Stimulated activated CD4-positive, alpha-beta T cell treated with anti-CD3 and anti-CD28 coated beads, TNF-alpha, amount 100 ng/mL, for 1 hour (primary cell): ENCODE measurements around the gene GATA2.

ENCODE experiments used
- DNase-seq, 3 donors: peaks; one replicate each; pipeline ENCODE4 v3.0.0-alpha.2; 2020; ENCODE audit warnings: low read depth in 3 of 3, low spot score in 1 of 3

The GATA2 gene

DNA sequence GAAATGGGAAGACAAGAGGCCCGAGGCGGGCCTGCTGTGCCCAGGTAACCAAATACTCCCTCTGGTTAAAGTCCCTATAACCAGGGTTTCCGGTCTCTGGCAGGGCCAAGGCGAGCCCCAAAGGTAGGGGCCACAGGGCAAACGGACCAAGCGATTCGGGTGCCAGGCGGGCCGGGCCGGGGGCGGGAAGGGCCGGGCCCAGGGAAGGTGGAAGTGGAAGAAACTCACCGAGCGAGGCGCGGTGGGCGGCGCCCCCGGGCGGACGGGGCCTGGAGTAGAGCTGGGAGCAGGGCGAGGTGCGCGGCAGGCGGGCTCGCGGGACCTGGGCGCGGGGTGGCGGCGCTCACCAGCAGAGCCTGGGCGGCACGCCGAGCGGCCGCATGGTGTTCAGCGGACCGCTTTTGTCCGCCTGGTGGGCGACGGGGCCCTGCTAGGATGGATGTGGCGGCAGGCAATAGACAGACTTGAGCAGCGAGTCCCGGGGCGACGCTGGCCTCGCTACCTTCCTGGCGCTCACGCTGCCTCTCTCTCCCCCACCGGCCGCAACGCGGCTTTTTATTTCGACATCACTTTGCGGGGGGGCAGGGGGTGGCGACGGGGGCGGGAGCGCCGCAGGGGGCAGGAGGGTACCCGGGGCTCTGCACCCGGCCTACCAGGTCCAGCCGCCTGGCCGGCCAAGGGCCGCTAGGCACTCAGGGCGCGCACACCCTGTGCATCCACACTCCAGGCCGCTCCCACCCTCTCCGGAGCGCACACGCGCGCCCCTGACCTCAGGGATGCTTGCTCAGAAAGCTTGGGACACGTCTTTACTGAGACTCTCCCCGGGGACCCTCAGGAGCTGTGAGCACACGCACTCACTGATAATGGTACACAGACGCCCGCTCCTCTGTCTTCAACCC is at the start of gene GATA2:
TSS of gene GATA2 (minus strand) at position 531 of the 899 bp plus-strand sequence. CDS start 6,170 bp downstream, outside the sequence.
- no peak for DNase-seq

DNA sequence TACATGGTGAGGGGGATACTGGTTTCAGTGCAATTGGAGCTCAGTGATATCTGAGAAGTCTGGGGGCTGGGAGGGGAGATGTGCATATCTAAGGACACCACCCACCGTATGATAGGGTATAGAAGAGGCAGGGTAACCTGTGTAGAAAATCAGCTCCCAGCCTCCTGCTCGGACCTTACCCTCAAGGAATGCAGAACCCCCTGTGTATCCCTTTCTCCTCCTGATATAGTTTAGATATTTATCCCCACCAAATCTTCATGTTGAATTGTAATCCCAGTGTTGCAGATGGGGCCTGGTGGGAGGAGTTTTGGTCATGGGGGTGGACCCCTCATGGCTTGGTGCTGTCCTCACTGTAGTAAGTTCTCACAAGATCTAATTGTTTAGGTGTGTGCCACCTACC is 48.2 kb upstream of the GATA2 start:
- DNase-seq = no peak

DNA sequence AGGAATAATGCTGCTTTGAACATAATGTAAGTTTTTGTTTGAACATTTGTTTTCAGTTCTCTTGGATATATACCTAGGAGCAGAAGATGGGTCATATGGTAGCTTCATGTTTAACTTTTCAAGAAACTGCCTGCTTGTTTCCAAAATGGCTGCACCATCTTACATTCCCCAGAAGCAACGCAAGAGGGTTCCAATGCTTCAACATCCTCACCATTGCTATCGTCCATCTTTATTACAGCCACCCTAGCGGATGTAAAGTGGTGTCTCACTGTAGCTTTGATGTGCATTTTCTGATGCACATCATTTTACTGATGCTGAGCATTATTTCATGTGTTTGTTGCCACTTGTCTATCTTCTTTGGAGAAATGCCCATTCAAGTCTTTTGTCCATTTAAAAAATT is 46.4 kb upstream of the GATA2 start:
- DNase-seq = no peak

DNA sequence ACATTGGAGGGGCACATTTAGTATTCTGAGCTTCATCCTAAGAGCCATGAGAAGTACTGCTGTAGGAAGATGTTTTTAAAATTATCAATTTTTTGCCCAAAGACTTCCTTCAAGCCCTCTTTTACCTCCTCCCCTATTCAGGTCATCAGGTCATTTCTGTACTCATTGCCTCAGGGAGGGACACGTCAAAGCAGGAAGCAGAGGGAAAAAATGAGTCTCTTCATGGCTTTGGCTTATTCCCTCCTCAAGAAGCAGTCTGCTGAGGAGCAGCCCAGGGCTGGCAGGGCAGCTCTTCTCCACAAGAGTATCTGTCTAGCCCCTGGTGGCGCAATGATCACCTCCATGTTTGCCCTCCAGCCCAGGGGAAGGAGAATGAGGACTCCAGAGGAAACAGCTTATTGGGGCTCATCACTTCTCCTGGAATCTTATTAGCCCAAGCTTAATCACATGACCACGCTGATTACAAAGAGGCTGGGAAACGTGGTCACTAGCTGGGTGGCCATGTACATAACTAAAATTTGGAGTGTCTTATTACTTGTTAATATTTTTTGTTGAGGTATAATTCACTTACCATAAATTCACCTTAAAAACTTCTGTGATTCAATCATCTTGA is 44.2 kb upstream of the GATA2 start:
- no peak for DNase-seq

DNA sequence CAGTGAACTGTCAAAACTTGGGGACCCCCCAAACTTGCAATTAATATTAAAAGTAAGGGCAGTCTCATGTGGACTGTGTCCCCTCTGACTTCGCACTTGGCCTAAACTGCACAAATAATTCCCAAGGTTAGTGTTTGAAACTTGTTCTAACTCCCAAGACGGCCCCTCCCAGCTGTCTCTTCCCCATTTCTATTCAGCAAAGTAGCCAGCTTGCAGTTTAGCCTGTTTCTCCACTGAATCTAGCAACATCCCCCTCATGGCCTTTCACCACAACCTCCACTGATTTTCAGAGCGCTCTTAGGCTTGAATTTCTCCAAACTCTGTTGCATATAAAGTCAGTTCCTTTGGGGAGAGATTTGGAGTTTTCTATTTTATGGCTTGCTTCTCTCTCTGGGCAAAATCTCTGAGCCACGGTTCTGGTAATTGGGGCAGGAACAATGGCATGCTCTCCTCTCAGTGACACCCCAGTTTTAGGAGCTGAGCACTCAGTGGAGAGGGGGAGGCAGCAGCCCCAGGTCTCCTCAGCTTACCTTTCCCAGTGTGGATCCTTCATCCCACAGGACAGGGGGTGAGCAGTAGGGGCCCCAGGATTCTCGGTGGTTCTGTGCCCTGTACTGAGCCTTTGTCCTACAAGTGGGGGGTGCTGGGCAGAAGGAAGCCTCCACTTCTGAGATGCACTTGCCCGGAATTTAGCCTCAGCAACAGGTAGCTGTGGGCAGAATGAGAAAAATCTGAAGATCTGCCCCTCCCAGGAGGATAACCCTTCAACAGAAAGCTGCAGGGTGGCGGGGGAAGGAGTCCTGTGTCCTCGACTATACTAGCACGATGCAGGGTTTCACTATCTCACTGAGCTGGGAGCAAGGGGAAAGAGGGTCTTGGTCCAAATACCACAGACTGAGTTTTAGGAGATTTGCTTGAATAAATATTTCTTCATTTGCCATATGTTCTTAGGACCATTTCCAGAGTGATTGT is 39.3 kb upstream of the GATA2 start:
- no peak for DNase-seq

DNA sequence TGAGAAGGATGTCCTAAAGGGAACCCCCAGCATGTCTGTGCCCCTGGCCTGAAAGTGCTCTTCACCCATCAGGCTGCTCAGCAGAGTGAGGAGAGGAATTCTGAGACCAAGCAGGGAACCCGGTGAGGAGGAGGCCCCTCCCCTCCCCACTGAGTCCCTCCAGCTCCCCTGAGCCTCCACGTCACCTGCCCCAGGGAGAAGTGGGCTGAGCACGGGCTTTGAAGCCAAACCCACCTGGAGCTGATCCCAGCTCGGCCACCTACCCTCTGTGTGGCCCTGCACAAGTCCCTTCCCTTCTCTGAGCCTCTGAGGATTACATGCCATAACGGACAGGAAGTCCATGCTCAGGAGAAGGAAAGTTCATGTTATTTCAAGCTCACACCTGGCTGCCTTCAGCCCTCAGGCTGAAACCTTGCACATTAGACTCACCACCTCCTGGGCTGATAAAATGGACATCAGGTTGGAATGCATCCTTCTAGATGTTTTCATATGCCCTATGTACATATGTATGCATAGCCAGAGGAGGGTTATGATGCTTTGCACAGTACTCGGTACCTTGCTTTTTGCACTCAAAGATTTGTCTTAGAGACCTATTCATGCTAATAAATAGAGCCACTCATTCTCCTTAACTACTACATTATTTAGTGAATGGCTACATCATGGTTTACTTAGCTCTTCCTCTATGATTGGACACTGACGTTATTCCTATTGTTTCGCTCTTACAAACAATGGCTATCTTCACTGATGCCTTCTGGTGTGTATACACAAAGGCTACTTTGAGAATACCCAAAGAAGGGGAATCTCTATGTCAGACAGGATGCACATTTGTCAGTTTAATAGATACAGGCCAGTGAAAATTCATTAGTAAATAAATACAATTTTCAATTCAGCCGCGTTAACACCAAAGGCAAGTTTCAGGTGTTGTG is 31.6 kb upstream of the GATA2 start:
- DNase-seq = no peak

DNA sequence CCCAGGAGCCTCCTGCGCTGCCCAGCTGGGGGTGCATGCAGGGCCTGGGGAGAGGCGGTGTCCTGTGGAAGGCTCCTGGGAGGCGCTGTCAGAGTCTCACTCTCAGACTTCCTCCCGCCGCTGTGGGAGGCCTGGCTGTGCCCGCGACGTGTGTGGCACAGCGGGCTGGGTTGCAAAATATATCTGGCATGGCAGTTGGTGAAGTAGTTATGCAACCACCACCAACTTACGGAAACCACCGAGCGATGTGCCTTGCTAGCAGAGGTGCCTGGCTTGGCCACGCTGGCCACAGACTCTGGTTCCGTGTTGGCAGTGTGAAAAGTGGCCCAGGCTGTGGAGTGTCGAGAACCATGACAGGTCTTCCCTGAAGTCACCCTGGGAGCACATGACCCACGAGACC is 30.6 kb upstream of the GATA2 start:
- no peak for DNase-seq

DNA sequence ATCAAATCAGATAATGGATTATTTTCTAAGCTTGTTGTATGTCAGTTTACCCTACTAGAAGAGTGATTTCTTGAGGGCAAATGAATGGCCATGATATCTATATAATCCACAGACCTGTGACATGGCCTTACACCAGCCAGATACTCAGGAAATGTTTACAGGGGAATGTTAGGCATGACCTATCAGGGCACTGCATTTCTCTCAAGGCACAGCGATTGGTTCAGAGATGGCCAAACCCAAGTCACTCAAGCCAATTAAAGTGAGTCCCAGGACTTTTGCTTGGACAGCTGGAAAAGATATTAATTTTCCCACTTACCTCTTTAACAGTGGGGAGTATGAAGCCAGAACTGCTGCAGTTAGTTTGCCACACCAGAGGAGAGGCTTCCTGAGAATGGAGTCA is 28.7 kb upstream of the GATA2 start:
- DNase-seq = no peak

DNA sequence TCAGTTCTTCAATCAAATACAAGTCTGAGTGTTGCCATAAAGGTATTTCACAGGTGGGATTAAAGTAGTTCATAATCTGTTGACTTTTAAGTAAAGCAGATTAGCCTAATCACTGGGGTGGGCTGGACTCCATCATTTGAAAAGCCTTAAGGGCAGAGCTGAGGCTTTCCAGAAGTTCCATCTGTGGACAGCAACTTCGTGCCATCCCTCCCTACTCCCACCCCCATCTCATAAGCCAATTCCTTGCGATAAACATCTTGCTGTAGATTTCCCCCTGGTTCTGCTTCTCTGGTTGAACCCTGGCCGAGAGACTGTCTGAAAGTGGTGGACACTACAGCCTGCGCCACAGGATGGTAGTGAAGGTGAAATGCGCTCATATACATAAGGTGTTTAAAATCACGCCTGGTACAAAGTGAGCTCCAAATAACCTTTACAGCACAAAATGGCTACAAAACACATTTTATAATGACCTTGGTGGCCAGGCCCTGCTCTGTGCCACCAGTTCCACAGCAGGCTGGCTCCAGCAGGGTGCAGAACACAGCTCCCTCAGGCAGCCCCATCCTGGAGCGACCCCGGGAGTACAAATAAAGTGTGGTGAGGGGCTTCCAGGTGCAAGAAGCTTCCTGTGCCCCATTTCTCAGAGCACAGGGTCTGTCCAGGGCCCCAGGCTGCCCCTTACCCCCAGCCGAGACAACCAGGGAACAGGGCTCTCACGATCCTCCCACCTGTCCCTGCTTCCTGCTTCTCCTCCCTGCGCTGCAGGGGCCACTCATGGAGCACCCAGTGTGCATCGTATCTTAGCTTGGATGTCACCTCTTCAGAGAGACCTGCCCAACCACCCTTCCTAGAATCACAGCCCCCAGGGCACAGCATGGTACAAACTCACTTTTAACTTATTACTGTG is 25.8 kb upstream of the GATA2 start:
- DNase-seq = no peak

DNA sequence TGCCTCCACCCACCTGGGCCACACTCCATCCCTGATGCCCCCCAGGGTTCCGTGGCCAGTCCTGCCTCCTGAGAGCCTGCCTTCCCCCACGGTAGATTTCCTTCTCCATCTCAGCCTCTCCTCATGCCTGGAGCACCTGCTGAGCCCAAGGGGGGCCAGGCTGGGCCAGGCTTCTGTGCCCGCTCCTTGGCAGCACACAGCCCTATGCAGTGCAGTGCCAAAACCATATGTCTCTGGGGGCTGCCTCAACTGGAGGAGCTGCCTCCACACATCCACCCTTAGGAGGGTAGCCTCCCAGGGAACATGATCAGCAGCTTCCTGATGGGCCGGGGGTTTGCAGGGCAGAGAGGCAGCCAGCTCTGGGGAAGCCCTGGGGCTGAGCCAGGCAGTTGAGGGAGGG is 24.6 kb upstream of the GATA2 start:
- DNase-seq = no peak

DNA sequence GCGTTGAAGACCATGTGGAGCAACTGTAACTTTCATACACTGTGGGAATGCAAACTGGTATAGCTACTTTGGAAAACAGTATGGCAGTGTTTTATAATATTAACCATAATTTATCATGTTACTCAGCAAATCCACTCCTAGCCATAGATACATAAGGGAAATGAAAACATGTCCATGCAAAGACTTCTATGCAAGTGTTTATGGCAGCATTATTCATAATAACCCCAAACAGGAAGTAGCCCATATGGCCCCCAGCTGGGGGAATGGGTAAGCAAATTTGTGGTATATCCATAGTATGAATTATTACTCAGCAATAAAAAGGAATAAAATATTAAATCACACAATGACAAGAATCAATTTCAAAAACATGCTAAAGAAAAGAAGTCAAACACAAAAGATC is 23.0 kb upstream of the GATA2 start:
- DNase-seq = no peak

DNA sequence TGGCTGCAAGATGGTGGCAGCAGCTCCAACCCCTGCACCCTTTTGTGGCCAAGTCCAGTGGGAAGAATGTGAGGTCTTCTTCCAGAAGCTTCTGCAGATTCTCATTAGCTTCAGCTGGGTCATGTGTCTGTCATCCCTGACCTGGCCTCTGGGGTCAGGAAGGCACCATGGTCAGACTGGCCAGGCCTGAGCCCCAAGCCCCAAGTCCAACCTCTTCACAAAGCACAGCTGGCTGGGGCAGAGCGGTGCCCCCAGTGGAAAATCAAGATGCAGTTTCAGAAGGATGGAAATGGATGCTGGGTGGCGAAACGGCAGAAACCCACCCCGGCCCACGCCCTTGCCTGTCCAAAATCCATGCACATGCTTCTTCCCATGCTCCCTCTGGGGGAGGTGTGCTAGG is 15.9 kb upstream of the GATA2 start:
- no peak for DNase-seq

DNA sequence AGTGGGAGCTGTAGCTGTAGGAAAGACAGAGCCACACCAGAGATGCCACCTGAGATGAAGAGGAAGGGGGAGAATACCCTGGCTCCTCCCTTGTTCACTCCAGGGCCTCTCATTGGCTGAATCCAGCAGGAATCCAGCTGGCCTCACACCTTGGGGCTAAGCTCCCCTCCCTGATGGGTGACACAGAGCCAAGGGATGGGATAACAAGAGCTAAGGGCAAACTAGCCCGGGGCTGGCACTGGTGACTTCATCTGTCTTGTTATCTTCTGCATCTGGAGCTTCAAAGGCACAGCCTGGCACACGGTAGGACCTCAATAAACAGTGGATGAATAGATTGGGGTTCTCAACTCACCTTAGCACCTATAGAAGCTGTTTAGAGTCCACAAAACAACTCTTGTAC is 13.8 kb upstream of the GATA2 start:
- no peak for DNase-seq

DNA sequence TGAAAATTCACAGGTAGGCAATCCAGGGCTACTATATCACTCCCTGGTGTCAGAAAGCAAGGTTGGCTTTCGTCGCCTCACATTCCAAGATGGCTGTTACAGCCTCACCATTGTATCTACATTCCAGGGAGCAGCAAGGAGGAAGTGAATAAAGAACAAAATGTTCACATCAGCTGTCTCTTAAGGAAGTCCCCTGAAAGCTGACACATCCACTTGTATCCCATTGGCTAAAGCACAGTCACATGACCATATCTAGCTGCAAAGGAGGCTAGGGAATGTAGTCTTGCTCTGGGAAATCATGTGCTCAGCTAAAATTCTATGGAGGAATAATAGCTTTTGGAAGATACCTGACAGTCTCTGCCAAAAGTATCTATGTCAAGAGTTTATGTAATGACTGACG is 12.8 kb upstream of the GATA2 start:
- DNase-seq = no peak

DNA sequence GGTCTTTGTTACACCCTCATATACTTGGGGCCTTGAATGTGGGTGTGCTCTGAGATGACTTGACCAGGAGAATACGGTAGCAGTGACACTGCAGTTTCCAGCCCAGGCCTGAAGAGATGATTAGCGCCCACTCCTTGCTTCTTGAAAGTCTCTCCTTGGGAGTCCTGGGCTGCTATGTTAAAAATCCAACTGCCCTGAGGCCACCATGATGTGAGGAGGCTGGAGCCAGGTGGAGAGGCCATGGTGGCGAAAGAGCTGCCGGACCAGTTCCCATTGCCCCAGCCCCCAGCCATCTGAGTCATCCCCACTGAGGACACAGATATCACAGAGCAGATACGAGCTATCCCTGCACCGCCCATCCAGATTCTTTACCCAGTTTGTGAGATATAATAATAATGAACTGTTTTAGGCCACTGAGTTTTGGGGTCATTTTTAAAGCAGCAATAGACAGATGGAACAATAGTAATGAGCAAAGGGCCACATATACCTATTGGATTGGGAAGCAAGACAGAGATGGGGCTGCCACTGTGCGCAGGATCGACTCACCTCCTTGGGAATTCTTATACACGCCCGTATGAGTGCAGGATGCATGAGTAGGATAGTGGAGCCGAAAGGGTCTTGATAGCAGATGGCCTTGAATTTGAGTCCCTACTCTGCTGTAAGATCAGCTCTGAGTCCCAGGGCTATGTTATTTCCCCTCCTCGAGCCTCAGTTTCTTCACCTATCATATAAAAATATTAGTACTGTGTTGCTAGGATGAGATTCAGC is 12.1 kb upstream of the GATA2 start:
- DNase-seq = no peak

DNA sequence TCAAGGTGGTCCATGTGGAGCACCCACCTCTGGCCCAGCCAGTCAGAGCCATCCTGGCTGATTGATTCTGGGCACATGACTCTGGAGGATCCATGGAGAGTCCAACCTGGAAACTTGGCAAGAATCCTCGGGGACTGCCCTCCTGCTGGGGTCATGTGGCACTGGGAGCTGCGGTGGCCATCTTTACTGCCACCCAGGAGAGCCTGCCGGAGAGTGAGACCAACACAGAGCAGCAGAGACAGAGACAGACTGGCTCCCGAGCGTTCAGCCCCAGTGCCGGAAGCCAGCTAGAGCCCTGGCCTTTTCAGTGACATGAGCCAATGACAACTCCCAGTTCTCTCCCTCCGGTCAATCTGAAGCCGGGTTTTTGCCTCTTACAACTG is 11.5 kb upstream of the GATA2 start:
- no peak for DNase-seq

DNA sequence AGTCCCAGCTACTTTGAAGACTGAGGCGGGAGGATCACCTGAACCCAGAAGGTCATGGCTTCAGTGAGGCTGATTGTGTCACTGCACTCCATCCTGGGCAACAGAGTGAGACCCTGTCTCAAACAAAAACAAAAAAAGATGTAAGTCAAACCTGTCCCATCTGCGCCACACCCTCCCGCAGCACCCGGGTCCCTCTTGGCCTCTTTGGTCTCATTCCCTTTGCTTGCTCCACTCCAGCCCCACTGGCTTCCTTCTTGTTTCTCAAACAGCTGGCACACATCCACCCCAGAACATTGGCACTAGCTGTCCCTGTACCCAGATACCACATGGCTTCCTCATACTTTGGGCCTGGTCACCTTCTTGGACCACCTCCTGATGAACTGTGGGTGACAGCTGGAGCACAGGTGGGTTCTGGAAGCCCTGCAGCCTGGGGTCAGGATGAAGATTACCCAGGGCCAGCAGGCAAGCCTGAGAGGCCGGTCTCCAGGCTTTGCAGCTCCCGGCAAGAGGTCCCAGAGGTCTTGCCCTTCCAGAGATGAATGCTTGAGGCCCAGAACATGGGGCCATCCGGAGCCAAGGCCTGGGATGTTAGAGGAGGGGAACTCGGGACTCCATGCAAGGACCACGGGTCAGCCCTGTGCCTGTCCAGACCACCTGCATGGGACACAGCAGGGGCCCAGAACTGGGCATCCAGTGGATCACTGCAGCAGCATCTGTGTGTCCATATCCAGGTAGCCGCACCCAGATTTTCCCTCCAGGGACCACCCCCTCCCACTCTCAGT is 10.9 kb upstream of the GATA2 start:
- DNase-seq = no peak

DNA sequence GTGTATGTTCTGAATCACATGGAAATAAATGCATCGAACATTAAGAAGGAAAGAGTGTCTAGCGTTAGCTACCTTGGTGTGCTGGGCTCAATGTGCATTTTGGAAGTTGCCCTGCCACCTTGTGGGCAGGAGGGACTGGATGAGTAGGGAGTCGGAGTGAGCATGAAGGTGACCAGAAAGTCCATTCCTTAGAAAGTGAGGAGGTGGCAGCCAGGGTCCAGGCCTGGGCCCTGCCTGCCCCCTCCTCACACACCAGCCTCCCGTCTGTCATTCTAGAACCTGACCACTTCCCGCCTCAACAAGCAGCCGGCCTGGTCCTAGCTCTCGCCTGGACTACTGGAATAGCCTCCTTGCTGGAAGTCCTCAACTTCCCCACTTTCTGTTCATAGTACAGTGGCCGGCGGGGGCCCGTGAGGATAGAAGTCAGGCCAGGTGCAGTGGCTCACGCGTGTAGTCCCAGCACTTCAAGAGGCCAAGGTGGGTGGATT is 10.2 kb upstream of the GATA2 start:
- DNase-seq = no peak
